Endothelial cell of umbilical vein (primary cell): ENCODE results near the gene SHISA6. TPM values are rescaled to one million over a fixed set of nuclear protein-coding genes. Genes with fewer than 3 reads are reported as not detected.

ENCODE experiments used
- BruUV-seq: library from RNA; stranded (reverse); fragments of 400-500 nt; replicated peaks from 2 replicates; lab custom pipeline; 2021; lab: Mats Ljungman, UMichigan
- CTCF ChIA-PET: fragments of 300-600, 350-600 bp; sonication (Branson Sonifier 250); formaldehyde crosslinking; loops from one replicate; lab custom pipeline; 2021; ENCODE audit warnings: antibody characterized with exemption, inconsistent platforms; lab: Charles Lee
- POLR2A ChIA-PET: fragments of 300-600, 350-600 bp; sonication (Branson Sonifier 250); formaldehyde crosslinking; loops from one replicate; lab custom pipeline; 2021; ENCODE audit warnings: antibody characterized with exemption, inconsistent platforms; lab: Charles Lee
- DNase-seq: peaks from one replicate; pipeline ENCODE4 v3.0.0-alpha.2; 2011; ENCODE audit warnings: low read depth, low spot score
- FAIRE-seq: peaks from 2 replicates; lab custom pipeline; 2011; peaks lifted over from hg19 to GRCh38; lab: Jason Lieb, UNC
- H2AFZ ChIP-seq: 2 replicates; pipeline ENCODE4 v1.6.0; 2012; ENCODE audit warnings: low read depth, low read length, control low read depth, inconsistent platforms
- H3K27ac ChIP-seq: 2 replicates; pipeline ENCODE4 v1.5.1; 2011; ENCODE audit warnings: low read depth, mild to moderate bottlenecking, control low read depth, low read length, moderate library complexity; ENCODE audit not compliant: insufficient read depth
- H3K27me3 ChIP-seq, 2 experiments: 2 replicates each; pipeline versions ENCODE4 v1.6.0 to v1.6.1; 2011; ENCODE audit warnings: low read length in 2 of 2, mixed read lengths in 1 of 2; ENCODE audit not compliant: control insufficient read depth in 2 of 2, insufficient read depth in 2 of 2
- H3K36me3 ChIP-seq, 2 experiments: 2 replicates in 1 of 2; 3 replicates in 1 of 2; pipeline ENCODE4 v1.5.1; 2011; ENCODE audit warnings: low read length in 2 of 2, mild to moderate bottlenecking in 1 of 2, moderate library complexity in 1 of 2; ENCODE audit not compliant: control insufficient read depth in 2 of 2, insufficient read depth in 2 of 2; ENCODE audit errors: extremely low read depth in 1 of 2
- H3K4me1 ChIP-seq: 3 replicates; pipeline ENCODE4 v1.5.1; 2011; ENCODE audit warnings: mild to moderate bottlenecking, low read length; ENCODE audit not compliant: control insufficient read depth, insufficient read depth; ENCODE audit errors: extremely low read depth
- H3K4me2 ChIP-seq: 2 replicates; pipeline ENCODE4 v1.6.1; 2011; ENCODE audit warnings: low read length, control low read depth, mixed read lengths; ENCODE audit not compliant: insufficient read depth
- H3K4me3 ChIP-seq, 3 experiments: fragments of 200-600 bp in 1 of 3; sonication (generic), shearing (Covaris generic) in 1 of 3; replicated peaks in 1 of 3; 2 replicates each; pipeline ENCODE4 v1.5.1; 2011 to 2016; ENCODE audit warnings: control low read depth in 3 of 3, low read length in 3 of 3, mild to moderate bottlenecking in 2 of 3, inconsistent platforms in 1 of 3, low read depth in 1 of 3, moderate library complexity in 1 of 3; ENCODE audit not compliant: insufficient read depth in 1 of 3
- H3K79me2 ChIP-seq: 2 replicates; pipeline ENCODE4 v1.6.0; 2012; ENCODE audit warnings: low read length, inconsistent platforms; ENCODE audit not compliant: control insufficient read depth, insufficient read depth
- H3K9ac ChIP-seq: replicated peaks from 2 replicates; pipeline ENCODE3; 2011; ENCODE audit warnings: low read length, control low read depth; ENCODE audit not compliant: insufficient read depth; ENCODE audit errors: extremely low read depth
- H3K9me1 ChIP-seq: replicated peaks from 3 replicates; pipeline ENCODE4 v1.6.0; 2011; ENCODE audit warnings: mild to moderate bottlenecking, low read length; ENCODE audit not compliant: control insufficient read depth, insufficient read depth; ENCODE audit errors: extremely low read depth
- H3K9me3 ChIP-seq: replicated peaks from 2 replicates; pipeline ENCODE4 v1.5.1; 2012; ENCODE audit warnings: low read length, inconsistent platforms; ENCODE audit not compliant: control insufficient read depth, insufficient read depth
- H4K20me1 ChIP-seq: replicated peaks from 2 replicates; pipeline ENCODE3; 2011; ENCODE audit warnings: mild to moderate bottlenecking, low read length; ENCODE audit not compliant: control insufficient read depth, insufficient read depth; ENCODE audit errors: extremely low read depth
- EZH2 ChIP-seq: IDR thresholded peaks from 2 replicates; pipeline ENCODE4 v1.6.1; 2012; ENCODE audit warnings: borderline replicate concordance, low read depth, mild to moderate bottlenecking, moderate library complexity, low read length, inconsistent platforms; ENCODE audit not compliant: severe bottlenecking
- FOS ChIP-seq: IDR thresholded peaks from 2 replicates; pipeline ENCODE4 v1.6.1; 2011; ENCODE audit warnings: mild to moderate bottlenecking, low read length, moderate library complexity, borderline replicate concordance; ENCODE audit not compliant: insufficient read depth
- GATA2 ChIP-seq: IDR thresholded peaks from 2 replicates; pipeline ENCODE4 v1.7.0; 2011; ENCODE audit warnings: low read depth, mild to moderate bottlenecking, moderate library complexity, mixed read lengths, low read length; ENCODE audit not compliant: insufficient read length, insufficient read depth
- JUN ChIP-seq: IDR thresholded peaks from 2 replicates; pipeline ENCODE4 v1.6.1; 2011; ENCODE audit warnings: borderline replicate concordance, low read depth; ENCODE audit not compliant: insufficient read length, insufficient read depth
- MYC ChIP-seq: IDR thresholded peaks from one replicate; pipeline ENCODE4 v1.6.1; 2011; ENCODE audit warnings: mild to moderate bottlenecking, low read depth, low read length
- POLR2A ChIP-seq: IDR thresholded peaks from 2 replicates; pipeline ENCODE4 v1.6.1; 2012; ENCODE audit warnings: low read depth, mild to moderate bottlenecking, control low read depth, low read length
- POLR2AphosphoS5 ChIP-seq: IDR thresholded peaks from 2 replicates; pipeline ENCODE4 v1.6.1; 2012; ENCODE audit warnings: low read depth, mild to moderate bottlenecking, control low read depth, low read length, moderate library complexity; ENCODE audit not compliant: insufficient read depth
- dilution Hi-C: fragments of 300-500 bp; cut with MboI; formaldehyde crosslinking; loops from one replicate; pipeline ENCODE4 v1.15.0; 2019; ENCODE audit warnings: low sequenced_read_pairs; ENCODE audit not compliant: extremely low pct_ligation_motif_present
- intact Hi-C: fragments of 100-400 bp; cut with micrococcal nuclease; formaldehyde crosslinking; loops from one replicate; pipeline ENCODE4 v1.10.0; 2022
- polyA plus RNA-seq, 4 experiments: library from polyadenylated mRNA; depleted of rRNA in 3 of 4; stranded (reverse) in 3 of 4; unstranded in 1 of 4; fragments of >200 nt; gene quantifications; 2 replicates each; pipeline versions ENCODE4 v1.2.1 to v1.2.3, GENCODE V29; 2011 to 2012; ENCODE audit warnings: missing spikeins in 1 of 4
- total RNA-seq: library from RNA; stranded (reverse); gene quantifications from 2 replicates; pipeline ENCODE4 v1.2.3, GENCODE V29; 2021
- TF ChIP-seq, protein P1 (sequence below): IDR thresholded peaks from 2 replicates; pipeline ENCODE4 v1.6.1; 2011; ENCODE audit not compliant: insufficient read depth, insufficient read length
- TF ChIP-seq, protein P2 (sequence below), 2 donors: IDR thresholded peaks; 1 replicate in 1 of 2; 2 replicates in 1 of 2; pipeline ENCODE4 v1.5.1; 2011; ENCODE audit warnings: low read length in 2 of 2, mild to moderate bottlenecking in 2 of 2, moderate library complexity in 2 of 2, control low read depth in 1 of 2, inconsistent platforms in 1 of 2, low read depth in 1 of 2; ENCODE audit not compliant: insufficient read depth in 1 of 2; ENCODE audit errors: extremely low read depth in 1 of 2

Gene SHISA6
- total and polyA plus RNA-seq, 2 donors (not counting 3 experiments of a cell fraction or from before 2014, with no cell fraction given) = not detected

DNA sequence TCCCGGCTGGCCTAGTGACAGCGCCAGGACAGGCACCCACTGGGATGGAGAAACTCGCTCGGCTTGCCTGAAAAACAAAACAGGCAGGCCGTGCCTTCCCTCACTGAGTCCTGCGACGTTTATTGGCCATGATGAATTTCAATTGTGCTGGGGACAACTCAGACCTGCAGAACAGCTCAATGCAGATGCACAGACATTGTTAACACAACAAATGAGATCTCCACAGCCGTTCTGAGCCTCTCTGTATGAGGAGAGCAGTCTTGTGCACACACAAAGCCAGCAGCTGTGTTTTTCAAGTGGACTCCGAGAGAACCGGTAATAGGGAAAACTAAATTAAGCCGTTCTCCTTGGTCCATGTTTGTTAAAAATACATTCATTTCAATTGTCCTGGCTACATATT lies 15.9 kb downstream of the SHISA6 start:
- dilution Hi-C loops (no loop called here), intact Hi-C loops (no loop called here)
- H3K9ac ChIP-seq = no peak overlapping the region
- H3K4me2 ChIP-seq = no peak overlapping the region
- H3K4me1 ChIP-seq = no peaks in the 10 kb centered on the region
- no peak overlapping the region for H3K4me3 ChIP-seq
- FAIRE-seq = no peak
- TF ChIP-seq EZH2 (no peak), FOS (no peak), GATA2 (no peak), POLR2A (no peak), JUN (no peak), MYC (no peak), POLR2AphosphoS5 (no peak)
- TF ChIP-seq, protein P1, sequence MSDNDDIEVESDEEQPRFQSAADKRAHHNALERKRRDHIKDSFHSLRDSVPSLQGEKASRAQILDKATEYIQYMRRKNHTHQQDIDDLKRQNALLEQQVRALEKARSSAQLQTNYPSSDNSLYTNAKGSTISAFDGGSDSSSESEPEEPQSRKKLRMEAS = no peak
- TF ChIP-seq, protein P2, sequence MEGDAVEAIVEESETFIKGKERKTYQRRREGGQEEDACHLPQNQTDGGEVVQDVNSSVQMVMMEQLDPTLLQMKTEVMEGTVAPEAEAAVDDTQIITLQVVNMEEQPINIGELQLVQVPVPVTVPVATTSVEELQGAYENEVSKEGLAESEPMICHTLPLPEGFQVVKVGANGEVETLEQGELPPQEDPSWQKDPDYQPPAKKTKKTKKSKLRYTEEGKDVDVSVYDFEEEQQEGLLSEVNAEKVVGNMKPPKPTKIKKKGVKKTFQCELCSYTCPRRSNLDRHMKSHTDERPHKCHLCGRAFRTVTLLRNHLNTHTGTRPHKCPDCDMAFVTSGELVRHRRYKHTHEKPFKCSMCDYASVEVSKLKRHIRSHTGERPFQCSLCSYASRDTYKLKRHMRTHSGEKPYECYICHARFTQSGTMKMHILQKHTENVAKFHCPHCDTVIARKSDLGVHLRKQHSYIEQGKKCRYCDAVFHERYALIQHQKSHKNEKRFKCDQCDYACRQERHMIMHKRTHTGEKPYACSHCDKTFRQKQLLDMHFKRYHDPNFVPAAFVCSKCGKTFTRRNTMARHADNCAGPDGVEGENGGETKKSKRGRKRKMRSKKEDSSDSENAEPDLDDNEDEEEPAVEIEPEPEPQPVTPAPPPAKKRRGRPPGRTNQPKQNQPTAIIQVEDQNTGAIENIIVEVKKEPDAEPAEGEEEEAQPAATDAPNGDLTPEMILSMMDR (IDR thresholded peaks at IDR 0.05; ENCODE audit: extremely low read depth in 1 of 2, insufficient read depth in 1 of 2, low read depth in 1 of 2, low read length in 2 of 2) = no peak
- ChIA-PET POLR2A (no interaction called here), CTCF (no interaction called here)
- no peaks in the 10 kb centered on the region for H4K20me1 ChIP-seq
- no peak for DNase-seq
- no peaks in the 10 kb centered on the region for H3K9me1 ChIP-seq
- H3K9me3 ChIP-seq = peaks cover 3% of the 10 kb centered on the region
- H2AFZ ChIP-seq = no peak overlapping the region
- H3K36me3 ChIP-seq = no peaks in the 10 kb centered on the region
- no TSS peak for BruUV-seq
- H3K27me3 ChIP-seq = no peaks in the 10 kb centered on the region
- no peak overlapping the region for H3K27ac ChIP-seq
- H3K79me2 ChIP-seq = no peaks in the 10 kb centered on the region
